Left lung (tissue), 14 donors: Measurements from ENCODE around the gene RAMP2. TPM values are rescaled to one million over a fixed set of nuclear protein-coding genes. Genes with fewer than 3 reads are reported as not detected.
A peak's percentile ranks its signal among the peaks of the same experiment; 100 is the strongest.

ENCODE experiments used
- ATAC-seq: fragments of 200-7000 bp; cut with Tn5 transposase; one replicate; pipeline ENCODE4 v1.9.1; 2020; ENCODE audit warnings: moderate library complexity
- DNase-seq, 4 donors: peaks; one replicate each; pipeline ENCODE4 v3.0.0-alpha.2; 2013 to 2020
- H3K27ac ChIP-seq, 2 donors: fragments of 200-600 bp; sonication (generic) in 1 of 2; one replicate each; pipeline versions ENCODE4 v1.5.0 to v1.8.0; 2020 to 2021
- H3K27me3 ChIP-seq, 2 donors: fragments of 200-600 bp; sonication (generic) in 1 of 2; one replicate each; pipeline versions ENCODE4 v1.5.0 to v1.8.0; 2020 to 2021
- H3K36me3 ChIP-seq, 2 donors: fragments of 200-600 bp; sonication (generic) in 1 of 2; one replicate each; pipeline versions ENCODE4 v1.5.0 to v1.8.0; 2020 to 2021
- H3K4me1 ChIP-seq, 2 donors: fragments of 200-600 bp; one replicate each; pipeline ENCODE4 v1.8.0; 2021
- H3K4me3 ChIP-seq, 2 donors: fragments of 200-600 bp; sonication (generic) in 1 of 2; one replicate each; pipeline versions ENCODE4 v1.5.0 to v1.8.0; 2020 to 2021; ENCODE audit warnings: mild to moderate bottlenecking in 1 of 2
- H3K9me3 ChIP-seq, 2 donors: fragments of 200-600 bp; sonication (generic) in 1 of 2; one replicate each; pipeline versions ENCODE4 v1.5.0 to v1.8.0; 2020 to 2021
- CTCF ChIP-seq, 2 donors: fragments of 200-600 bp; sonication (generic) in 1 of 2; IDR thresholded peaks; one replicate each; pipeline versions ENCODE4 v1.5.0 to v1.8.0; 2021; ENCODE audit warnings: antibody characterized with exemption in 2 of 2
- intact Hi-C, 2 donors: fragments of 100-400 bp; cut with DNase I; formaldehyde crosslinking; loops; one replicate each; pipeline versions ENCODE4 v1.11.2 to v1.14.2; 2022
- long read RNA-seq, 12 donors: library from polyadenylated mRNA in 2 of 12; unstranded in 2 of 12; transcript quantifications; one replicate each; pipeline ENCODE4 v2.0.0 and lab custom pipeline, GENCODE V29; 2019 to 2026
- polyA plus RNA-seq, 6 donors: library from polyadenylated mRNA; unstranded; fragments of 120-200 nt; gene quantifications; one replicate each; pipeline ENCODE4 v1.2.1, GENCODE V29; 2013; ENCODE audit not compliant: insufficient read length in 6 of 6
- total RNA-seq, 2 donors: library from RNA; stranded (reverse); fragmentation: NEBNext Ultra II Directional; extraction: Animal tissue kit (Norgen Biotek cat#: 25700); gene quantifications; one replicate each; pipeline ENCODE4 v1.2.1, GENCODE V29; 2021
- donor health status: DM: no; HTN: yes; CAD: no.
- donor health status: DM: no; HTN: no; CAD: no.

Gene RAMP2
- total RNA-seq (10 to 100 TPM; 76.1 to 95.4 TPM), polyA plus RNA-seq (100 to 1,000 TPM; 153 to 213 (median 182) TPM)
- long read RNA-seq, donor 1, transcript RAMP2-203 (3 exons, 573 nt), result minor isoform, 10 of 213 reads
- long read RNA-seq, donor 1, transcript RAMP2-205 (4 exons, 858 nt), result minor isoform, 6 of 213 reads
- long read RNA-seq, donor 1, transcript RAMP2-201 (4 exons, 780 nt), result major isoform, 165 of 213 reads
- long read RNA-seq, donor 1, partial matches to known transcripts, result 31 of 213 reads
- long read RNA-seq, donor 1, other reads (novel, unspliced or antisense), result 0 of 213 reads
- long read RNA-seq, donor 2, transcript RAMP2-203 (3 exons, 573 nt), result minor isoform, 17 of 200 reads
- long read RNA-seq, donor 2, transcript RAMP2-205 (4 exons, 858 nt), result minor isoform, 6 of 200 reads
- long read RNA-seq, donor 2, transcript RAMP2-201 (4 exons, 780 nt), result major isoform, 148 of 200 reads
- long read RNA-seq, donor 2, partial matches to known transcripts, result 27 of 200 reads
- long read RNA-seq, donor 2, other reads (novel, unspliced or antisense), result 0 of 200 reads
- long read RNA-seq, donor 3, transcript RAMP2-201 (4 exons, 780 nt), result major isoform, 104 of 138 reads
- long read RNA-seq, donor 3, transcript RAMP2-205 (4 exons, 858 nt), result minor isoform, 5 of 138 reads
- long read RNA-seq, donor 3, transcript RAMP2-203 (3 exons, 573 nt), result minor isoform, 5 of 138 reads
- long read RNA-seq, donor 3, partial matches to known transcripts, result 20 of 138 reads
- long read RNA-seq, donor 3, other reads (novel, unspliced or antisense), result 0 of 138 reads
- long read RNA-seq, donor 4, transcript RAMP2-201 (4 exons, 780 nt), result major isoform, 35 of 38 reads
- long read RNA-seq, donor 4, partial matches to known transcripts, result 1 of 38 reads
- long read RNA-seq, donor 4, other reads (novel, unspliced or antisense), result 0 of 38 reads
- long read RNA-seq, donor 5, transcript RAMP2-201 (4 exons, 780 nt), result major isoform, 128 of 184 reads
- long read RNA-seq, donor 5, transcript RAMP2-203 (3 exons, 573 nt), result minor isoform, 9 of 184 reads
- long read RNA-seq, donor 5, partial matches to known transcripts, result 44 of 184 reads
- long read RNA-seq, donor 5, other reads (novel, unspliced or antisense), result 0 of 184 reads
- long read RNA-seq, donor 6, transcript RAMP2-201 (4 exons, 780 nt), result major isoform, 97 of 115 reads
- long read RNA-seq, donor 6, transcript RAMP2-203 (3 exons, 573 nt), result minor isoform, 11 of 115 reads
- long read RNA-seq, donor 6, transcript RAMP2-205 (4 exons, 858 nt), result minor isoform, 5 of 115 reads
- long read RNA-seq, donor 6, partial matches to known transcripts, result 0 of 115 reads
- long read RNA-seq, donor 6, other reads (novel, unspliced or antisense), result 0 of 115 reads
- long read RNA-seq, donor 7, transcript RAMP2-203 (3 exons, 573 nt), result minor isoform, 6 of 58 reads
- long read RNA-seq, donor 7, transcript RAMP2-201 (4 exons, 780 nt), result major isoform, 39 of 58 reads
- long read RNA-seq, donor 7, partial matches to known transcripts, result 9 of 58 reads
- long read RNA-seq, donor 7, other reads (novel, unspliced or antisense), result 0 of 58 reads
- long read RNA-seq, donor 8, transcript RAMP2-201 (4 exons, 780 nt), result major isoform, 88 of 111 reads
- long read RNA-seq, donor 8, transcript RAMP2-203 (3 exons, 573 nt), result minor isoform, 8 of 111 reads
- long read RNA-seq, donor 8, partial matches to known transcripts, result 9 of 111 reads
- long read RNA-seq, donor 8, other reads (novel, unspliced or antisense), result 0 of 111 reads
- long read RNA-seq, donor 9, result 0 reads
- long read RNA-seq, donor 10, transcript RAMP2-201 (4 exons, 780 nt), result major isoform, 42 of 43 reads
- long read RNA-seq, donor 10, partial matches to known transcripts, result 0 of 43 reads
- long read RNA-seq, donor 10, other reads (novel, unspliced or antisense), result 1 of 43 reads
- long read RNA-seq, donor 11, result 0 reads
- long read RNA-seq, donor 12, transcript RAMP2-201 (4 exons, 780 nt), result major isoform, 75 of 92 reads
- long read RNA-seq, donor 12, partial matches to known transcripts, result 6 of 92 reads
- long read RNA-seq, donor 12, other reads (novel, unspliced or antisense), result 0 of 92 reads

GRCh38 chr17:42760652-42761581 lies at the start of gene RAMP2:
TSS of gene RAMP2 (plus strand) at chr17:42761227. CDS start at chr17:42761262, 35 bp downstream.
- Histone ChIP-seq H3K4me3 (peak within 1 kb of the TSS; percentile 40 to 49), H3K36me3 (no peaks in the 10 kb centered on the region), H3K27me3 (peaks cover 20 to 57% of the 10 kb centered on the region in 2 donors), H3K4me1 (peaks cover 4 to 16% of the 10 kb centered on the region in 2 donors), H3K27ac (peak within 1 kb of the TSS; percentile 78 to 80), H3K9me3 (no peaks in the 10 kb centered on the region)
- intact Hi-C loops, result loop anchor here in 1 of 2 donors (5.0 kb wide), 1 partner anchor 39 kb away; no protein-coding TSS in a partner anchor
- DNase-seq (peak in 3 of 4 donors; percentile 56 to 83 (median 63)), ATAC-seq (peak; percentile 58)
- TF ChIP-seq CTCF (IDR thresholded peaks at IDR 0.05), result no peak

- Histone ChIP-seq H3K27me3 (no peaks in the 10 kb centered on the region), H3K4me3 (no peak overlapping the region), H3K27ac (no peak overlapping the region), H3K9me3 (no peaks in the 10 kb centered on the region), H3K4me1 (peaks cover 0 to 8% of the 10 kb centered on the region in 2 donors), H3K36me3 (peaks cover 0 to 100% of the 10 kb centered on the region in 2 donors)
- intact Hi-C loops, result loop anchor here in 1 of 2 donors (5.0 kb wide), 2 partner anchors 41 to 101 kb away; partner anchors contain the start of genes BECN1 and RAMP2
- peak; percentile 93 for ATAC-seq
- TF ChIP-seq CTCF (IDR thresholded peaks at IDR 0.05), result peak; percentile 58 to 60
- DNase-seq, result peak in 2 of 4 donors; percentile 52 to 80
Measured at GRCh38 chr17:42720996-42721583, 39.9 kb upstream of the RAMP2 start.

- Histone ChIP-seq H3K9me3 (no peaks in the 10 kb centered on the region), H3K4me1 (peaks cover 0 to 8% of the 10 kb centered on the region in 2 donors), H3K4me3 (no peak overlapping the region), H3K36me3 (peaks cover 0 to 100% of the 10 kb centered on the region in 2 donors), H3K27me3 (no peaks in the 10 kb centered on the region), H3K27ac (no peak overlapping the region)
- DNase-seq (no peak), ATAC-seq (no peak)
- intact Hi-C loops, result loop anchor here in 1 of 2 donors (5.0 kb wide), 2 partner anchors 39 to 99 kb away; partner anchors contain the start of genes BECN1 and RAMP2
- TF ChIP-seq CTCF (IDR thresholded peaks at IDR 0.05), result no peak
Measured at GRCh38 chr17:42723636-42724035, 37.4 kb upstream of the RAMP2 start.
